ENCODE data around the gene TSEN2.
A peak's percentile ranks its signal among the peaks of the same experiment; 100 is the strongest.

Gene TSEN2

GRCh38 chr3:12449889-12450682, 34.2 kb upstream of the TSEN2 start:
- no peak overlapping the region for H3K4ac ChIP-seq (ENCODE audit: low read depth in 1 of 2, low read length in 2 of 2)
- no peak overlapping the region for H3K9ac ChIP-seq (ENCODE audit: low read length)
- peaks cover 18% of the 10 kb centered on the region for H3K4me1 ChIP-seq (ENCODE audit: control insufficient read depth, insufficient read depth, low read depth, low read length)
- H3K23ac ChIP-seq (ENCODE audit: low read length in 2 of 2), result no peak overlapping the region
- no peak overlapping the region for H2BK5ac ChIP-seq (ENCODE audit: low read depth, low read length, poor library complexity, severe bottlenecking)
- peaks cover 3% of the 10 kb centered on the region for H3K9me3 ChIP-seq (ENCODE audit: control insufficient read depth, low read length)
- no peak overlapping the region for H3K18ac ChIP-seq (ENCODE audit: low read depth in 1 of 2, low read length in 2 of 2)
- H3K79me1 ChIP-seq (replicated peaks; ENCODE audit: low read length, poor library complexity, severe bottlenecking), result no peaks in the 10 kb centered on the region
- H3K36me3 ChIP-seq (ENCODE audit: control insufficient read depth in 1 of 2, insufficient read depth in 2 of 2, low read depth in 1 of 2, low read length in 2 of 2), result no peaks in the 10 kb centered on the region
- no peak overlapping the region for H2AK5ac ChIP-seq (ENCODE audit: low read length, severe bottlenecking)
- no peak overlapping the region for H2BK15ac ChIP-seq (ENCODE audit: low read depth, poor library complexity, severe bottlenecking)
- no peak overlapping the region for H4K8ac ChIP-seq (ENCODE audit: low read length)
- H3K27ac ChIP-seq (ENCODE audit: low read length, poor library complexity, severe bottlenecking), result no peak overlapping the region
- H3K27me3 ChIP-seq (ENCODE audit: control insufficient read depth in 1 of 2, insufficient read depth in 1 of 2, low read length in 2 of 2), result no peaks in the 10 kb centered on the region
- H4K91ac ChIP-seq (ENCODE audit: low read length), result no peak overlapping the region
- no peak overlapping the region for H2BK120ac ChIP-seq (ENCODE audit: low read depth, low read length)
- no peak for DNase-seq
- no peak overlapping the region for H3K14ac ChIP-seq (ENCODE audit: low read length in 2 of 2)
- no peak overlapping the region for H3K4me2 ChIP-seq (ENCODE audit: low read length, poor library complexity, severe bottlenecking)
- no peak overlapping the region for H2AFZ ChIP-seq (ENCODE audit: low read depth, low read length)
- H3K4me3 ChIP-seq (ENCODE audit: insufficient read depth in 1 of 2, low read depth in 1 of 2, low read length in 2 of 2), result no peak overlapping the region
- WGBS, result 94% methylated on average over 8 of the region's 8 CpGs
- H2BK12ac ChIP-seq (ENCODE audit: low read length in 2 of 2), result no peak overlapping the region

- 89% methylated on average over 5 of the region's 5 CpGs for WGBS
- Histone ChIP-seq H3K4me2 (ENCODE audit: low read length, poor library complexity, severe bottlenecking) (no peak overlapping the region), H3K4me3 (ENCODE audit: insufficient read depth in 1 of 2, low read depth in 1 of 2, low read length in 2 of 2) (no peak overlapping the region), H4K8ac (ENCODE audit: low read length) (no peak overlapping the region), H3K9me3 (ENCODE audit: control insufficient read depth, low read length) (peaks cover 3% of the 10 kb centered on the region), H2BK12ac (ENCODE audit: low read length in 2 of 2) (no peak overlapping the region), H3K27me3 (ENCODE audit: control insufficient read depth in 1 of 2, insufficient read depth in 1 of 2, low read length in 2 of 2) (no peaks in the 10 kb centered on the region), H3K14ac (ENCODE audit: low read length in 2 of 2) (no peak overlapping the region), H2BK5ac (ENCODE audit: low read depth, low read length, poor library complexity, severe bottlenecking) (no peak overlapping the region), H3K4me1 (ENCODE audit: control insufficient read depth, insufficient read depth, low read depth, low read length) (peaks cover 10% of the 10 kb centered on the region), H2BK15ac (ENCODE audit: low read depth, poor library complexity, severe bottlenecking) (no peak overlapping the region), H4K91ac (ENCODE audit: low read length) (no peak overlapping the region), H3K23ac (ENCODE audit: low read length in 2 of 2) (no peak overlapping the region), H3K9ac (ENCODE audit: low read length) (no peak overlapping the region), H3K79me1 (replicated peaks; ENCODE audit: low read length, poor library complexity, severe bottlenecking) (no peaks in the 10 kb centered on the region), H3K27ac (ENCODE audit: low read length, poor library complexity, severe bottlenecking) (no peak overlapping the region), H3K36me3 (ENCODE audit: control insufficient read depth in 1 of 2, insufficient read depth in 2 of 2, low read depth in 1 of 2, low read length in 2 of 2) (no peaks in the 10 kb centered on the region), H2AK5ac (ENCODE audit: low read length, severe bottlenecking) (no peak overlapping the region), H3K4ac (ENCODE audit: low read depth in 1 of 2, low read length in 2 of 2) (no peak overlapping the region), H2BK120ac (ENCODE audit: low read depth, low read length) (no peak overlapping the region), H3K18ac (ENCODE audit: low read depth in 1 of 2, low read length in 2 of 2) (no peak overlapping the region), H2AFZ (ENCODE audit: low read depth, low read length) (no peak overlapping the region)
- DNase-seq, result no peak
Measured at GRCh38 chr3:12451481-12451880, 32.8 kb upstream of the TSEN2 start.

GRCh38 chr3:12451960-12452359, 32.3 kb upstream of the TSEN2 start:
- peaks cover 3% of the 10 kb centered on the region for H3K9me3 ChIP-seq (ENCODE audit: control insufficient read depth, low read length)
- no peak overlapping the region for H4K91ac ChIP-seq (ENCODE audit: low read length)
- no peak overlapping the region for H2BK15ac ChIP-seq (ENCODE audit: low read depth, poor library complexity, severe bottlenecking)
- no peak overlapping the region for H2AK5ac ChIP-seq (ENCODE audit: low read length, severe bottlenecking)
- peaks cover 10% of the 10 kb centered on the region for H3K4me1 ChIP-seq (ENCODE audit: control insufficient read depth, insufficient read depth, low read depth, low read length)
- no peak overlapping the region for H4K8ac ChIP-seq (ENCODE audit: low read length)
- no peak overlapping the region for H3K4me3 ChIP-seq (ENCODE audit: insufficient read depth in 1 of 2, low read depth in 1 of 2, low read length in 2 of 2)
- H3K27ac ChIP-seq (ENCODE audit: low read length, poor library complexity, severe bottlenecking), result no peak overlapping the region
- H2BK5ac ChIP-seq (ENCODE audit: low read depth, low read length, poor library complexity, severe bottlenecking), result no peak overlapping the region
- no peak overlapping the region for H2AFZ ChIP-seq (ENCODE audit: low read depth, low read length)
- no peak overlapping the region for H3K4ac ChIP-seq (ENCODE audit: low read depth in 1 of 2, low read length in 2 of 2)
- H3K18ac ChIP-seq (ENCODE audit: low read depth in 1 of 2, low read length in 2 of 2), result no peak overlapping the region
- WGBS, result 63% methylated on average over 1 of the region's 1 CpG
- H3K14ac ChIP-seq (ENCODE audit: low read length in 2 of 2), result no peak overlapping the region
- no peaks in the 10 kb centered on the region for H3K36me3 ChIP-seq (ENCODE audit: control insufficient read depth in 1 of 2, insufficient read depth in 2 of 2, low read depth in 1 of 2, low read length in 2 of 2)
- H3K27me3 ChIP-seq (ENCODE audit: control insufficient read depth in 1 of 2, insufficient read depth in 1 of 2, low read length in 2 of 2), result no peaks in the 10 kb centered on the region
- no peak for DNase-seq
- H3K23ac ChIP-seq (ENCODE audit: low read length in 2 of 2), result no peak overlapping the region
- no peak overlapping the region for H3K9ac ChIP-seq (ENCODE audit: low read length)
- H2BK120ac ChIP-seq (ENCODE audit: low read depth, low read length), result no peak overlapping the region
- no peak overlapping the region for H2BK12ac ChIP-seq (ENCODE audit: low read length in 2 of 2)
- H3K79me1 ChIP-seq (replicated peaks; ENCODE audit: low read length, poor library complexity, severe bottlenecking), result no peaks in the 10 kb centered on the region
- no peak overlapping the region for H3K4me2 ChIP-seq (ENCODE audit: low read length, poor library complexity, severe bottlenecking)

DNA sequence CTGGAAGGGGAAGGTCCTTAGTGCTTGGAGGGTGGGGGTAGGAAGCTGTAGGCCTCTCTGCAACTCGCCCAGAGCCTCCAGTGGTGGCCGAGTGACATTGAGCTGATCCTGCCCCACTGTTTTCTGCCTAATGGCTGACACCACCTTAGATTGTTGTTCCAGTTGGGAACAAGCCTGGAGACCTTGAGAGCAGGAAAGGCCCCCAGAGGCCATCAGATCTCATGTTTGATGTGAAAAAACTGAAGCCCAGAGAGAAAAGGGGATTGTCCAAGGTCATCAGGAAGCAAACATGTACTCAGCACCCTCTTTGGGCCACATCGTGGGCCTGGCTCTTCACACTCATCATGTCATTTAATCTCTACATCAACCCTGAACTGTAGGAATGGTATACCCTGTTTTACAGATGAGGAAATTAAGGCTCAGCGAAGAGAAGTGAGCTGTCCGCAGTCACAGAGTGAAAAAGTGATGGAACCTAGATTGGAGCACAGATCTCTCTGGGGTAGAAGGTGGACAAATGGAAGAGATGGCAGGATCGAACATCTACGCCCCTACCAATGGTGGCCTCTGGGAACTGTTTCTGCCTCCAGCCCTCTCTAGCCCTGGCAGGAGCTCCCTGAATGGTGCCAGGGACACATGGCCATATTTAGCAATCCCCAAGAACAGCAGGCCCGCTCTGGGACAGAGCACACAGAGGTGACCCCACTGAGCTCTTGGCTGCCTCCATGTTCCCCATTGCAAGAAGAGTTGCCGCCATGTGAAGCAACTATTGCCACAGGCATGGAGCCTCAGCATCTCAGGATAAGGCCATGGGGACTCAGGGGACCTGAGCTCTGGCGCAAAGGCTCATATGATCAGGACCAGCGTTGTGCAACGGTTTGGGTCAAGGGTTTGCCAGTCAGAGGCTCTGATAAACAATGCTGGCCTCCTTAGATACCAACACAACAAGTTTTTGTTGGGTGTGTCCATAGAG, 31.6 kb upstream of the TSEN2 start:
- no peak overlapping the region for H3K4me3 ChIP-seq (ENCODE audit: insufficient read depth in 1 of 2, low read depth in 1 of 2, low read length in 2 of 2)
- H3K27me3 ChIP-seq (ENCODE audit: control insufficient read depth in 1 of 2, insufficient read depth in 1 of 2, low read length in 2 of 2), result no peaks in the 10 kb centered on the region
- peak overlapping the region in 1 of 2 experiments; percentile 26 for H3K23ac ChIP-seq (ENCODE audit: low read length in 2 of 2)
- DNase-seq, result no peak
- no peak overlapping the region for H2BK5ac ChIP-seq (ENCODE audit: low read depth, low read length, poor library complexity, severe bottlenecking)
- no peak overlapping the region for H3K14ac ChIP-seq (ENCODE audit: low read length in 2 of 2)
- H2AK5ac ChIP-seq (ENCODE audit: low read length, severe bottlenecking), result no peak overlapping the region
- no peak overlapping the region for H3K4me2 ChIP-seq (ENCODE audit: low read length, poor library complexity, severe bottlenecking)
- no peak overlapping the region for H2BK120ac ChIP-seq (ENCODE audit: low read depth, low read length)
- H2BK12ac ChIP-seq (ENCODE audit: low read length in 2 of 2), result no peak overlapping the region
- no peak overlapping the region for H4K91ac ChIP-seq (ENCODE audit: low read length)
- no peak overlapping the region for H4K8ac ChIP-seq (ENCODE audit: low read length)
- H3K9ac ChIP-seq (ENCODE audit: low read length), result no peak overlapping the region
- H3K79me1 ChIP-seq (replicated peaks; ENCODE audit: low read length, poor library complexity, severe bottlenecking), result no peaks in the 10 kb centered on the region
- WGBS, result 87% methylated on average over 11 of the region's 12 CpGs
- peaks cover 3% of the 10 kb centered on the region for H3K9me3 ChIP-seq (ENCODE audit: control insufficient read depth, low read length)
- H2AFZ ChIP-seq (ENCODE audit: low read depth, low read length), result no peak overlapping the region
- H2BK15ac ChIP-seq (ENCODE audit: low read depth, poor library complexity, severe bottlenecking), result no peak overlapping the region
- no peaks in the 10 kb centered on the region for H3K36me3 ChIP-seq (ENCODE audit: control insufficient read depth in 1 of 2, insufficient read depth in 2 of 2, low read depth in 1 of 2, low read length in 2 of 2)
- H3K18ac ChIP-seq (ENCODE audit: low read depth in 1 of 2, low read length in 2 of 2), result no peak overlapping the region
- peaks cover 10% of the 10 kb centered on the region for H3K4me1 ChIP-seq (ENCODE audit: control insufficient read depth, insufficient read depth, low read depth, low read length)
- no peak overlapping the region for H3K4ac ChIP-seq (ENCODE audit: low read depth in 1 of 2, low read length in 2 of 2)
- H3K27ac ChIP-seq (ENCODE audit: low read length, poor library complexity, severe bottlenecking), result no peak overlapping the region

Data from mesenchymal stem cell (in vitro differentiated cells and primary cell).